ENCODE results near the gene SC5D.

The SC5D gene

GRCh38 chr11:121291896-121292494 lies 576 bp upstream of the SC5D start:
- in situ Hi-C loops (cut with HindIII; ENCODE audit: low sequenced_read_pairs): no loop called here

GRCh38 chr11:121293288-121293594 lies 670 bp downstream of the SC5D start:
- in situ Hi-C loops (cut with HindIII; ENCODE audit: low sequenced_read_pairs): no loop called here

- in situ Hi-C loops (cut with HindIII; ENCODE audit: low sequenced_read_pairs): no loop called here
Observed at GRCh38 chr11:121295246-121296029, 2.9 kb downstream of the SC5D start.

GRCh38 chr11:121297872-121298271 lies 5.3 kb downstream of the SC5D start:
- in situ Hi-C loops (cut with HindIII; ENCODE audit: low sequenced_read_pairs): no loop called here

GRCh38 chr11:121298774-121299173 lies 6.2 kb downstream of the SC5D start:
- in situ Hi-C loops (cut with HindIII; ENCODE audit: low sequenced_read_pairs): no loop called here

- in situ Hi-C loops (cut with HindIII; ENCODE audit: low sequenced_read_pairs): no loop called here
Observed at GRCh38 chr11:121299417-121299816, 6.8 kb downstream of the SC5D start.

- in situ Hi-C loops (cut with HindIII; ENCODE audit: low sequenced_read_pairs): no loop called here
Observed at GRCh38 chr11:121300313-121300971, 7.9 kb downstream of the SC5D start.

- in situ Hi-C loops (cut with HindIII; ENCODE audit: low sequenced_read_pairs): no loop called here
Observed at GRCh38 chr11:121300972-121301699, 8.6 kb downstream of the SC5D start.

GRCh38 chr11:121304759-121305158 lies 12.2 kb downstream of the SC5D start:
- in situ Hi-C loops (cut with HindIII; ENCODE audit: low sequenced_read_pairs): no loop called here

- in situ Hi-C loops (cut with HindIII; ENCODE audit: low sequenced_read_pairs): no loop called here
Observed at GRCh38 chr11:121308816-121309215, 16.2 kb downstream of the SC5D start.

GRCh38 chr11:121309688-121310087 lies 17.1 kb downstream of the SC5D start:
- in situ Hi-C loops (cut with HindIII; ENCODE audit: low sequenced_read_pairs): no loop called here

GRCh38 chr11:121310908-121311307 lies 18.3 kb downstream of the SC5D start:
- in situ Hi-C loops (cut with HindIII; ENCODE audit: low sequenced_read_pairs): no loop called here

GRCh38 chr11:121311373-121311772 lies 18.8 kb downstream of the SC5D start:
- in situ Hi-C loops (cut with HindIII; ENCODE audit: low sequenced_read_pairs): no loop called here

GRCh38 chr11:121312483-121312882 lies 19.9 kb downstream of the SC5D start:
- in situ Hi-C loops (cut with HindIII; ENCODE audit: low sequenced_read_pairs): no loop called here

GRCh38 chr11:121318848-121319834 lies 26.6 kb downstream of the SC5D start:
- in situ Hi-C loops (cut with HindIII; ENCODE audit: low sequenced_read_pairs): no loop called here

GRCh38 chr11:121321614-121322243 lies 29.2 kb downstream of the SC5D start:
- in situ Hi-C loops (cut with HindIII; ENCODE audit: low sequenced_read_pairs): no loop called here

GRCh38 chr11:121323046-121323607 lies 30.6 kb downstream of the SC5D start:
- in situ Hi-C loops (cut with HindIII; ENCODE audit: low sequenced_read_pairs): no loop called here

GRCh38 chr11:121326230-121326629 lies 33.7 kb downstream of the SC5D start:
- in situ Hi-C loops (cut with HindIII; ENCODE audit: low sequenced_read_pairs): loop anchor here (5.0 kb wide), 1 partner anchor 116 kb away; no protein-coding TSS in a partner anchor

- in situ Hi-C loops (cut with HindIII; ENCODE audit: low sequenced_read_pairs): loop anchor here (5.0 kb wide), 1 partner anchor 115 kb away; no protein-coding TSS in a partner anchor
Observed at GRCh38 chr11:121327553-121327952, 35.0 kb downstream of the SC5D start.
